Heart left ventricle (tissue), 13 donors: ENCODE measurements around the gene KCNMB2.

Experiments used
- CTCF ChIP-seq, 12 donors: fragments of 200-600 bp; sonication (generic) in 4 of 12; IDR thresholded peaks; one replicate each; pipeline versions ENCODE4 v1.5.0 to v1.8.0; 2018 to 2022; ENCODE audit warnings: antibody characterized with exemption in 12 of 12, mild to moderate bottlenecking in 5 of 12
- POLR2A ChIP-seq, 2 donors: fragments of 450-650 bp; IDR thresholded peaks; one replicate each; pipeline ENCODE4 v1.6.1; 2017; ENCODE audit warnings: antibody characterized with exemption in 2 of 2, mild to moderate bottlenecking in 2 of 2, moderate library complexity in 2 of 2
- donor health status: ischemic (EF 13 %, LVEDD 7.1; RV severe dilation, severe dysfunction).
- donor health status: DM: no; HTN: yes; CAD: no.
- donor health status: DM: no; HTN: no; CAD: no.
- donor health status: ischemic (EF 25% LVEDD 6.9; RV normal size, moderate dysfunction).
- donor health status: ischemic (EF 25% LVEDD 5.7; RV mildly dilated, moderate dysfunction).
- donor health status: ischemic (EF 35%, LVEDD 5.7; RV mildly dilated, moderate dysfunction).
- donor health status: nonischemic (EF 11% LVEDD 7.7; RV severe dilation, severe dysfunction).
- donor health status: DM: yes; HTN: yes; CAD: no.
- donor health status: PGD.
- donor health status: ischemic (EF 29% LVEDD 5.4; RV normal size, mild dysfunction).
- donor health status: nonischemic (EF 23%, LVEDD 6.1; RV moderate dilation, normal function).

DNA sequence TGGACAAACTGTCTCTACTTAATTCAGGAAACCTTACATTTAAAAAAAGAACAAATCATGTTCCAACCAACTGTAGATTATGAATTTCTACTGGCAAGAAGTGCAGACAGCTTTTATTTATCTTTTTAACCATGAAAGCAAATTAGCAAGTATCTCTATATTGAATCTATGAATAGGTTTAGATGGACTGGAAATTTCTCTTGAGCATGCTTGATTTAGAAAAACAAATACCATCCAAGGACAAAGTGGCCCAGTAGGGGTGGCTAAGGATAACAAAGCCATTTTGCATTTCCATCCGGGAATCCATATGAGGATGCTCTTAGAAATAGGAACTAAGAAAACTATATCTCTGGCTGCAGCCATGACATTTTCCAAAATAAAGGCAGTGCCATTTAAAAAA lies 150.6 kb downstream of the KCNMB2 start:
- TF ChIP-seq POLR2A (IDR thresholded peaks at IDR 0.05) (no peak), CTCF (IDR thresholded peaks at IDR 0.05) (no peak)
